H9 (cell line): Measurements from ENCODE around the gene COL11A1. TPM values are rescaled to one million over a fixed set of nuclear protein-coding genes. Genes with fewer than 3 reads are reported as not detected.

ENCODE experiments used
- DNase-seq: peaks from one replicate; pipeline ENCODE4 v3.0.0-alpha.2; 2017
- H2AFZ ChIP-seq: one replicate; pipeline ENCODE4 v1.6.1; 2013; ENCODE audit warnings: mild to moderate bottlenecking, low read length, control low read depth, moderate library complexity
- H2AK5ac ChIP-seq: 2 replicates; pipeline ENCODE4 v1.6.1; 2013; ENCODE audit warnings: low read length, control low read depth, mixed read lengths; ENCODE audit not compliant: insufficient read length
- H2BK120ac ChIP-seq: one replicate; pipeline ENCODE4 v1.6.1; 2013; ENCODE audit warnings: low read depth, mild to moderate bottlenecking, low read length, control low read depth, inconsistent platforms; ENCODE audit not compliant: poor library complexity, severe bottlenecking
- H2BK12ac ChIP-seq: 2 replicates; pipeline ENCODE4 v1.6.1; 2013; ENCODE audit warnings: low read length, control low read depth, mixed read lengths, low read depth; ENCODE audit not compliant: insufficient read length
- H2BK15ac ChIP-seq: 2 replicates; pipeline ENCODE4 v1.6.1; 2013; ENCODE audit warnings: low read depth, low read length, control low read depth
- H2BK20ac ChIP-seq: one replicate; pipeline ENCODE4 v1.6.1; 2013; ENCODE audit warnings: low read depth, mild to moderate bottlenecking, low read length, control low read depth, inconsistent platforms; ENCODE audit not compliant: poor library complexity, severe bottlenecking
- H2BK5ac ChIP-seq: 2 replicates; pipeline ENCODE4 v1.6.1; 2013; ENCODE audit warnings: low read length, control low read depth, mixed read lengths; ENCODE audit not compliant: insufficient read length
- H3K14ac ChIP-seq: 2 replicates; pipeline ENCODE4 v1.6.1; 2013; ENCODE audit warnings: low read length, control low read depth; ENCODE audit not compliant: insufficient read depth
- H3K18ac ChIP-seq: 2 replicates; pipeline ENCODE4 v1.6.1; 2013; ENCODE audit warnings: low read depth, mild to moderate bottlenecking, mixed read lengths, low read length, control low read depth; ENCODE audit not compliant: insufficient read length
- H3K23ac ChIP-seq: 2 replicates; pipeline ENCODE4 v1.6.1; 2013; ENCODE audit warnings: low read length, control low read depth, mixed read lengths, low read depth; ENCODE audit not compliant: insufficient read length
- H3K23me2 ChIP-seq: 2 replicates; pipeline ENCODE4 v1.6.1; 2013; ENCODE audit warnings: low read depth, mild to moderate bottlenecking, mixed read lengths, low read length, control low read depth; ENCODE audit not compliant: insufficient read length, poor library complexity, severe bottlenecking
- H3K27ac ChIP-seq: 2 replicates; pipeline ENCODE4 v1.5.1; 2013; ENCODE audit warnings: low read length, control low read depth, mixed read lengths, low read depth; ENCODE audit not compliant: insufficient read length
- H3K27me3 ChIP-seq: 2 replicates; pipeline ENCODE4 v1.6.1; 2013; ENCODE audit warnings: low read length, control low read depth, inconsistent platforms; ENCODE audit not compliant: insufficient read depth
- H3K4ac ChIP-seq: 2 replicates; pipeline ENCODE4 v1.6.1; 2013; ENCODE audit warnings: low read depth, mild to moderate bottlenecking, control low read depth, inconsistent platforms, low read length, moderate library complexity
- H3K4me1 ChIP-seq: 2 replicates; pipeline ENCODE4 v1.6.1; 2013; ENCODE audit warnings: low read length, control low read depth, inconsistent platforms; ENCODE audit not compliant: insufficient read depth
- H3K4me2 ChIP-seq: 2 replicates; pipeline ENCODE4 v1.6.1; 2013; ENCODE audit warnings: low read length, control low read depth, mixed read lengths; ENCODE audit not compliant: insufficient read length, insufficient read depth
- H3K56ac ChIP-seq: 2 replicates; pipeline ENCODE4 v1.6.1; 2013; ENCODE audit warnings: low read depth, mild to moderate bottlenecking, mixed read lengths, low read length, control low read depth; ENCODE audit not compliant: insufficient read length
- H3K79me1 ChIP-seq: 2 replicates; pipeline ENCODE4 v1.6.1; 2013; ENCODE audit warnings: low read depth, mild to moderate bottlenecking, moderate library complexity, low read length, control low read depth, inconsistent platforms; ENCODE audit not compliant: insufficient read depth, poor library complexity, severe bottlenecking
- H3K79me2 ChIP-seq: 2 replicates; pipeline ENCODE4 v1.6.1; 2013; ENCODE audit warnings: low read length, control low read depth, inconsistent platforms; ENCODE audit not compliant: insufficient read depth
- H3K9ac ChIP-seq: 2 replicates; pipeline ENCODE4 v1.6.1; 2013; ENCODE audit warnings: low read length, control low read depth, mixed read lengths; ENCODE audit not compliant: insufficient read length; ENCODE audit errors: extremely low read depth
- H3K9me3 ChIP-seq: one replicate; pipeline ENCODE4 v1.6.1; 2013; ENCODE audit warnings: low read depth, low read length, inconsistent platforms; ENCODE audit not compliant: control insufficient read depth
- H3T11ph ChIP-seq: one replicate; pipeline ENCODE4 v1.6.1; 2013; ENCODE audit warnings: mild to moderate bottlenecking, low read length, control low read depth, inconsistent platforms
- H4K20me1 ChIP-seq: one replicate; pipeline ENCODE4 v1.6.1; 2013; ENCODE audit not compliant: control insufficient read depth, insufficient read length, insufficient read depth
- H4K5ac ChIP-seq: 2 replicates; pipeline ENCODE4 v1.6.1; 2013; ENCODE audit warnings: low read depth, mild to moderate bottlenecking, mixed read lengths, low read length, control low read depth; ENCODE audit not compliant: insufficient read length
- H4K8ac ChIP-seq: replicated peaks from 2 replicates; pipeline ENCODE4 v1.6.1; 2013; ENCODE audit warnings: low read length, control low read depth, mixed read lengths, low read depth; ENCODE audit not compliant: insufficient read length
- H4K91ac ChIP-seq: 2 replicates; pipeline ENCODE4 v1.6.1; 2013; ENCODE audit warnings: low read depth, mild to moderate bottlenecking, moderate library complexity, mixed read lengths, low read length, control low read depth; ENCODE audit not compliant: insufficient read length
- H3K27ac Mint-ChIP-seq, 3 experiments: 2 replicates in 2 of 3; 3 replicates in 1 of 3; pipeline ENCODE4 v1.8.0; 2020 to 2021; ENCODE audit warnings: mixed read lengths in 3 of 3, mild to moderate bottlenecking in 1 of 3, moderate library complexity in 1 of 3
- H3K27me3 Mint-ChIP-seq: 2 replicates; pipeline ENCODE4 v1.8.0; 2021; ENCODE audit warnings: low read depth, mild to moderate bottlenecking, moderate library complexity, mixed read lengths
- H3K36me3 Mint-ChIP-seq, 3 experiments: 2 replicates in 2 of 3; 3 replicates in 1 of 3; pipeline ENCODE4 v1.8.0; 2020 to 2021; ENCODE audit warnings: low read depth in 3 of 3, mixed read lengths in 3 of 3; ENCODE audit not compliant: insufficient read depth in 1 of 3
- H3K4me1 Mint-ChIP-seq, 2 experiments: 2 replicates each; pipeline ENCODE4 v1.8.0; 2020; ENCODE audit warnings: mixed read lengths in 2 of 2
- H3K4me3 Mint-ChIP-seq, 2 experiments: 2 replicates in 1 of 2; 3 replicates in 1 of 2; pipeline ENCODE4 v1.8.0; 2020 to 2021; ENCODE audit warnings: mild to moderate bottlenecking in 2 of 2, mixed read lengths in 2 of 2, moderate library complexity in 1 of 2
- H3K9me3 Mint-ChIP-seq, 2 experiments: 2 replicates in 1 of 2; 3 replicates in 1 of 2; pipeline ENCODE4 v1.8.0; 2020; ENCODE audit warnings: mild to moderate bottlenecking in 2 of 2, mixed read lengths in 2 of 2, moderate library complexity in 1 of 2
- CTCF ChIP-seq: fragments of 200-600 bp; sonication (generic); conservative IDR thresholded peaks from 3 replicates; pipeline ENCODE4 v1.8.0; 2021; ENCODE audit warnings: antibody characterized with exemption, mild to moderate bottlenecking
- total RNA-seq: library from RNA; stranded (reverse); gene quantifications from 2 replicates; pipeline ENCODE4 v1.2.1, GENCODE V29; 2021

Gene COL11A1
- total RNA-seq, 1 experiment from 2014 or later, result 7.5 TPM

GRCh38 chr1:103112546-103112945, 4.2 kb upstream of the COL11A1 start:
- DNase-seq, result no peak
- Histone ChIP-seq H3K79me2 (no peaks in the 10 kb centered on the region), H3K4ac (no peak overlapping the region), H3T11ph (no peak overlapping the region), H2BK5ac (no peak overlapping the region), H4K8ac (no peak overlapping the region), H4K20me1 (no peaks in the 10 kb centered on the region), H2BK15ac (no peak overlapping the region), H3K4me2 (no peak overlapping the region), H3K79me1 (no peaks in the 10 kb centered on the region), H2AK5ac (no peak overlapping the region), H3K9ac (no peak overlapping the region), H3K23ac (no peak overlapping the region), H2BK20ac (no peak overlapping the region), H4K91ac (no peak overlapping the region), H3K18ac (no peak overlapping the region), H2BK12ac (no peak overlapping the region), H3K14ac (no peak overlapping the region), H2BK120ac (no peak overlapping the region), H3K27me3 (no peaks in the 10 kb centered on the region), H3K27ac (no peak overlapping the region), H4K5ac (no peak overlapping the region), H3K56ac (no peak overlapping the region), H3K4me1 (no peaks in the 10 kb centered on the region), H3K23me2 (peaks cover 8% of the 10 kb centered on the region), H2AFZ (no peak overlapping the region), H3K9me3 (no peaks in the 10 kb centered on the region)
- Mint-ChIP-seq H3K27ac (no peak overlapping the region), H3K4me1 (peaks cover 25 to 29% of the 10 kb centered on the region in 2 experiments), H3K9me3 (no peaks in the 10 kb centered on the region; a peak in 1 of 5 replicates), H3K27me3 (peaks cover 8% of the 10 kb centered on the region), H3K4me3 (no peak overlapping the region), H3K36me3 (no peaks in the 10 kb centered on the region)
- TF ChIP-seq CTCF, result no peak
